ENCODE results near the gene OR10A6.

DNA sequence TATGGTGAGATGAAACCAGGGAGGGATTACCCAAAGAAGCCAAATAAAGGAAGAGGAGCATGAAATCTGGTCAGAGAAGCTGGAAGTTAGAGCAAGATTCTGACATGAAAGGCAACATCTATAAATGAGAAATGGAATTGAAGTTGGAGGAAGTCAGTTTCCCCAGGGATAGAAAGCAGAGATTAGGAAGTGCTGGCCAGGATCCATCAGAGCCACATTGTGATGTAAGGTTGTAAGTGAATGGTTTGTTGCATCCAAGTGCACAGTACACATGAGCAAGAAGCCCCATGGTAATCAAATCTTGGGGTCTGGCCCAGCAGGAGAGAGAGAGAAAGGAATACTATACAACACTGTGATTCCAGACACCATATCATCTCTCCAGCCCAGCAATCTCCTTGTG lies 40.8 kb upstream of the OR10A6 start:
- TF ChIP-seq, protein P1, sequence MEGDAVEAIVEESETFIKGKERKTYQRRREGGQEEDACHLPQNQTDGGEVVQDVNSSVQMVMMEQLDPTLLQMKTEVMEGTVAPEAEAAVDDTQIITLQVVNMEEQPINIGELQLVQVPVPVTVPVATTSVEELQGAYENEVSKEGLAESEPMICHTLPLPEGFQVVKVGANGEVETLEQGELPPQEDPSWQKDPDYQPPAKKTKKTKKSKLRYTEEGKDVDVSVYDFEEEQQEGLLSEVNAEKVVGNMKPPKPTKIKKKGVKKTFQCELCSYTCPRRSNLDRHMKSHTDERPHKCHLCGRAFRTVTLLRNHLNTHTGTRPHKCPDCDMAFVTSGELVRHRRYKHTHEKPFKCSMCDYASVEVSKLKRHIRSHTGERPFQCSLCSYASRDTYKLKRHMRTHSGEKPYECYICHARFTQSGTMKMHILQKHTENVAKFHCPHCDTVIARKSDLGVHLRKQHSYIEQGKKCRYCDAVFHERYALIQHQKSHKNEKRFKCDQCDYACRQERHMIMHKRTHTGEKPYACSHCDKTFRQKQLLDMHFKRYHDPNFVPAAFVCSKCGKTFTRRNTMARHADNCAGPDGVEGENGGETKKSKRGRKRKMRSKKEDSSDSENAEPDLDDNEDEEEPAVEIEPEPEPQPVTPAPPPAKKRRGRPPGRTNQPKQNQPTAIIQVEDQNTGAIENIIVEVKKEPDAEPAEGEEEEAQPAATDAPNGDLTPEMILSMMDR (IDR thresholded peaks at IDR 0.05) = no peak
- no peak for TF ChIP-seq POLR2A (IDR thresholded peaks at IDR 0.05)
- TF ChIP-seq POLR2AphosphoS5 (IDR thresholded peaks at IDR 0.05) = no peak

Data from transverse colon (tissue), 4 donors.